Trophoblast cell (in vitro differentiated cells and primary cell): Measurements from ENCODE around the gene TMPRSS3.

Experiments used
- DNase-seq, 2 donors: peaks; one replicate each; pipeline ENCODE4 v3.0.0-alpha.2; 2016
- H2AFZ ChIP-seq: 2 replicates; pipeline ENCODE4 v1.6.1; 2013; ENCODE audit warnings: low read length, moderate library complexity, mild to moderate bottlenecking; ENCODE audit not compliant: insufficient read depth, poor library complexity
- H2AK5ac ChIP-seq: 2 replicates; pipeline ENCODE4 v1.6.1; 2013; ENCODE audit warnings: mild to moderate bottlenecking, low read length
- H2BK120ac ChIP-seq: 2 replicates; pipeline ENCODE4 v1.6.1; 2013; ENCODE audit warnings: low read length, mild to moderate bottlenecking, moderate library complexity; ENCODE audit not compliant: insufficient read depth, poor library complexity
- H2BK12ac ChIP-seq: 2 replicates; pipeline ENCODE4 v1.6.1; 2013; ENCODE audit warnings: mild to moderate bottlenecking, low read length, moderate library complexity
- H2BK5ac ChIP-seq: 2 replicates; pipeline ENCODE4 v1.6.1; 2013; ENCODE audit warnings: low read length, low read depth, moderate library complexity, mild to moderate bottlenecking; ENCODE audit not compliant: poor library complexity
- H3K14ac ChIP-seq: 2 replicates; pipeline ENCODE4 v1.6.1; 2013; ENCODE audit warnings: mild to moderate bottlenecking, low read length
- H3K18ac ChIP-seq: 2 replicates; pipeline ENCODE4 v1.6.1; 2013; ENCODE audit warnings: mild to moderate bottlenecking, low read length
- H3K23ac ChIP-seq: 2 replicates; pipeline ENCODE4 v1.6.1; 2013; ENCODE audit warnings: low read length
- H3K27ac ChIP-seq: 2 replicates; pipeline ENCODE4 v1.5.1; 2013; ENCODE audit warnings: low read depth, mild to moderate bottlenecking, inconsistent platforms, low read length, moderate library complexity
- H3K27me3 ChIP-seq: 2 replicates; pipeline ENCODE4 v1.6.1; 2013; ENCODE audit warnings: inconsistent platforms, mild to moderate bottlenecking, low read length, moderate library complexity; ENCODE audit not compliant: insufficient read depth
- H3K36me3 ChIP-seq, 2 experiments: 1 replicate in 1 of 2; 2 replicates in 1 of 2; pipeline ENCODE4 v1.6.1; 2013; ENCODE audit warnings: low read length in 2 of 2, mild to moderate bottlenecking in 2 of 2, moderate library complexity in 1 of 2; ENCODE audit not compliant: insufficient read depth in 2 of 2, control insufficient read depth in 1 of 2
- H3K4ac ChIP-seq: 2 replicates; pipeline ENCODE4 v1.6.1; 2013; ENCODE audit warnings: low read depth, mild to moderate bottlenecking, low read length, moderate library complexity
- H3K4me1 ChIP-seq, 2 experiments: 1 replicate in 1 of 2; 2 replicates in 1 of 2; pipeline ENCODE4 v1.6.1; 2013; ENCODE audit warnings: low read length in 2 of 2, mild to moderate bottlenecking in 2 of 2, moderate library complexity in 1 of 2; ENCODE audit not compliant: insufficient read depth in 2 of 2, control insufficient read depth in 1 of 2
- H3K4me2 ChIP-seq: 2 replicates; pipeline ENCODE4 v1.6.1; 2013; ENCODE audit warnings: inconsistent platforms, mild to moderate bottlenecking, low read length, moderate library complexity
- H3K4me3 ChIP-seq: 2 replicates; pipeline ENCODE4 v1.5.1; 2013; ENCODE audit warnings: mild to moderate bottlenecking, low read depth, low read length, inconsistent platforms
- H3K79me1 ChIP-seq: one replicate; pipeline ENCODE4 v1.6.1; 2013; ENCODE audit warnings: low read length
- H3K79me2 ChIP-seq: 2 replicates; pipeline ENCODE4 v1.6.1; 2013; ENCODE audit warnings: low read length, mild to moderate bottlenecking; ENCODE audit not compliant: control insufficient read depth, insufficient read depth, poor library complexity
- H3K9ac ChIP-seq: 2 replicates; pipeline ENCODE4 v1.6.1; 2013; ENCODE audit warnings: mild to moderate bottlenecking, low read length
- H3K9me3 ChIP-seq: 2 replicates; pipeline ENCODE4 v1.6.1; 2013; ENCODE audit warnings: low read depth, mild to moderate bottlenecking, control low read depth, inconsistent platforms, low read length; ENCODE audit not compliant: insufficient read depth
- H4K12ac ChIP-seq: 2 replicates; pipeline ENCODE4 v1.6.1; 2013; ENCODE audit warnings: low read depth, mild to moderate bottlenecking, low read length, moderate library complexity
- H4K8ac ChIP-seq: 2 replicates; pipeline ENCODE4 v1.6.1; 2013; ENCODE audit warnings: low read depth, mild to moderate bottlenecking, low read length, moderate library complexity
- H4K91ac ChIP-seq: one replicate; pipeline ENCODE4 v1.6.1; 2013; ENCODE audit warnings: low read depth, mild to moderate bottlenecking, low read length, moderate library complexity
- WGBS: extraction: QIAGEN DNeasy Blood & Tissue Kit; methylation state at CpG from one replicate; pipeline ENCODE4 v1.1.7; 2013; ENCODE audit warnings: missing lambda C conversion rate; ENCODE audit not compliant: insufficient read length, insufficient coverage; ENCODE audit errors: extremely low coverage; 5-methylcytosine and 5-hydroxymethylcytosine counted together

The TMPRSS3 gene

DNA sequence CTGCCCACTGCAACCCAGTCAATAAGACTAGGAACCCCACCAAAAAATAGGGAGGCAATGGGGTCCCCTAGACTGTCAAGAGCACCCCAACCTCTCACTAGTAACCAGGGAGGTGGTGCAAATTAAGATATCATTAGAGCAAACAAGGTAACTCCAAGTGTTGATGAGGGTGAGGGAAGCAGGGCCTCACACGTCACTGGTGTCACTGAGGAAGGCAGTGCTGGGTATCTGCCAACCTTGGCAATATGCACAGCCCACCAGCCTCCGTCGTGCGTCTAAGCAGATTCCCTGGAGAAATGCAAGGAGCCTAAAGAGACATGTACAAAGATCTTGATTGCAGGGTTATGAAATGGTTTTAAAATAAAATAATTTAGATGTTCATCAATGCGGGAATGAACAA lies 11.6 kb upstream of the TMPRSS3 start:
- no CpG with 5 or more reads among the region's 5 CpGs for WGBS
- no peaks in the 10 kb centered on the region for H3K4me1 ChIP-seq
- H3K79me1 ChIP-seq, result no peaks in the 10 kb centered on the region
- no peak overlapping the region for H3K27ac ChIP-seq
- no peak overlapping the region for H2BK5ac ChIP-seq
- no peak overlapping the region for H4K91ac ChIP-seq
- H4K12ac ChIP-seq, result no peak overlapping the region
- H3K23ac ChIP-seq, result no peak overlapping the region
- no peak overlapping the region for H3K4me3 ChIP-seq
- H3K9ac ChIP-seq, result no peak overlapping the region
- DNase-seq, result no peak
- H3K4me2 ChIP-seq, result no peak overlapping the region
- H4K8ac ChIP-seq, result no peak overlapping the region
- no peak overlapping the region for H2AK5ac ChIP-seq
- peaks cover 5% of the 10 kb centered on the region for H3K9me3 ChIP-seq
- no peak overlapping the region for H2BK120ac ChIP-seq
- H3K27me3 ChIP-seq, result no peaks in the 10 kb centered on the region
- no peak overlapping the region for H3K14ac ChIP-seq
- no peak overlapping the region for H3K18ac ChIP-seq
- no peak overlapping the region for H3K4ac ChIP-seq
- H2BK12ac ChIP-seq, result no peak overlapping the region
- H2AFZ ChIP-seq, result no peak overlapping the region
- H3K79me2 ChIP-seq, result no peaks in the 10 kb centered on the region
- H3K36me3 ChIP-seq, result no peaks in the 10 kb centered on the region

DNA sequence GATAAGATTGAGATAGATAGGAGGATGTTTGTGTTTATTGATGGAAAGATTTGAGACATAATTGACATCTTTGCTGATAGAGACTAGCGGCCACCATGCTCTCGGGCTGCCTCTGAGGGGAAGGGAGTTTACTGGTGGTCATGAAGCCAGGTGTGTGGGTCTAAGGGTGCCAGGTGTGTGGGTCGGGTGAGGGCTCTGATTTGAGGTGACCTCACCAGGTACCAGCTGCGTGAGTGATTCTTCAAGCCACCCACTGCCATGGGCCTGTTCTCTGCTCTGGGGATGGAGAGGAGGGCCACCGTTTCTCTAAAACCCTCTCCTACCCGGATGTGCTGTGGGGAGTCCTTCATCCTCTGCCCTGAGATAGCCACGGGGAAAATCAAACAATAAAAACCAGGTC lies 11.0 kb upstream of the TMPRSS3 start:
- H3K4me2 ChIP-seq, result no peak overlapping the region
- DNase-seq, result no peak
- H3K27ac ChIP-seq, result no peak overlapping the region

DNA sequence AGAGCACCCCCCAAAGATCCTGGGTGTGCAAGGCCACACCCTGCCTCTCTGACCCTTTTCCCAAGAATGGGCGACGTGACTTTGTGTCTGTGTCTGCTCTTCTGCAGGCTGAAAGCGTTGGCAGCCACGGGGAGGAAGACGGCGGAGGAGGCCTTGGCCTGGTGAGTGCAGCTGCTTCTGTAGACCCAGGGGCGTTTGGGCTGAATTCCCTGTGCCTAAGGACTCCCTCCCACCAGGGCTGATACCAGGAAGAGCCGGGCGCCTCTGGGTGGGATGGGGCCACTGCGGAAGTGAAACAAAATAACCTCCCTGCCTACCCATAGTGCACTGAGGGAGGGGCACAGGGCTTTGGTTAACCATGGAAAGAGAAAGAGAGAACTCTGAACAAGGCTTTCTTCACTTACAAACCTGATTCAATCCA lies 10.4 kb upstream of the TMPRSS3 start:
- H3K36me3 ChIP-seq, result no peaks in the 10 kb centered on the region
- no peaks in the 10 kb centered on the region for H3K27me3 ChIP-seq
- H3K9ac ChIP-seq, result no peak overlapping the region
- no peak overlapping the region for H3K27ac ChIP-seq
- no peak overlapping the region for H2AFZ ChIP-seq
- H3K23ac ChIP-seq, result no peak overlapping the region
- H2BK120ac ChIP-seq, result no peak overlapping the region
- H3K4me1 ChIP-seq, result no peaks in the 10 kb centered on the region
- H2BK5ac ChIP-seq, result no peak overlapping the region
- no peak overlapping the region for H2AK5ac ChIP-seq
- no peaks in the 10 kb centered on the region for H3K79me2 ChIP-seq
- H3K4ac ChIP-seq, result no peak overlapping the region
- H3K4me2 ChIP-seq, result no peak overlapping the region
- no peak for DNase-seq
- H3K4me3 ChIP-seq, result no peak overlapping the region
- H3K9me3 ChIP-seq, result peaks cover 5% of the 10 kb centered on the region
- no peak overlapping the region for H4K12ac ChIP-seq
- H3K18ac ChIP-seq, result no peak overlapping the region
- H2BK12ac ChIP-seq, result no peak overlapping the region
- no peak overlapping the region for H4K8ac ChIP-seq
- no peak overlapping the region for H3K14ac ChIP-seq
- WGBS, result no CpG with 5 or more reads among the region's 10 CpGs
- no peak overlapping the region for H4K91ac ChIP-seq
- H3K79me1 ChIP-seq, result no peaks in the 10 kb centered on the region

More for the DNA sequence above, 11.0 kb upstream of the TMPRSS3 start:
- Histone ChIP-seq H3K18ac (no peak overlapping the region), H3K4me1 (no peaks in the 10 kb centered on the region), H2BK120ac (no peak overlapping the region), H3K79me1 (no peaks in the 10 kb centered on the region), H2BK5ac (no peak overlapping the region), H2AK5ac (no peak overlapping the region), H3K36me3 (no peaks in the 10 kb centered on the region), H3K27me3 (no peaks in the 10 kb centered on the region), H4K12ac (no peak overlapping the region), H3K4ac (no peak overlapping the region), H3K79me2 (no peaks in the 10 kb centered on the region), H3K9ac (no peak overlapping the region), H2AFZ (no peak overlapping the region), H3K4me3 (no peak overlapping the region), H4K8ac (no peak overlapping the region), H3K23ac (no peak overlapping the region), H3K14ac (no peak overlapping the region), H3K9me3 (peaks cover 5% of the 10 kb centered on the region), H4K91ac (no peak overlapping the region), H2BK12ac (no peak overlapping the region)
- WGBS, result no CpG with 5 or more reads among the region's 7 CpGs

DNA sequence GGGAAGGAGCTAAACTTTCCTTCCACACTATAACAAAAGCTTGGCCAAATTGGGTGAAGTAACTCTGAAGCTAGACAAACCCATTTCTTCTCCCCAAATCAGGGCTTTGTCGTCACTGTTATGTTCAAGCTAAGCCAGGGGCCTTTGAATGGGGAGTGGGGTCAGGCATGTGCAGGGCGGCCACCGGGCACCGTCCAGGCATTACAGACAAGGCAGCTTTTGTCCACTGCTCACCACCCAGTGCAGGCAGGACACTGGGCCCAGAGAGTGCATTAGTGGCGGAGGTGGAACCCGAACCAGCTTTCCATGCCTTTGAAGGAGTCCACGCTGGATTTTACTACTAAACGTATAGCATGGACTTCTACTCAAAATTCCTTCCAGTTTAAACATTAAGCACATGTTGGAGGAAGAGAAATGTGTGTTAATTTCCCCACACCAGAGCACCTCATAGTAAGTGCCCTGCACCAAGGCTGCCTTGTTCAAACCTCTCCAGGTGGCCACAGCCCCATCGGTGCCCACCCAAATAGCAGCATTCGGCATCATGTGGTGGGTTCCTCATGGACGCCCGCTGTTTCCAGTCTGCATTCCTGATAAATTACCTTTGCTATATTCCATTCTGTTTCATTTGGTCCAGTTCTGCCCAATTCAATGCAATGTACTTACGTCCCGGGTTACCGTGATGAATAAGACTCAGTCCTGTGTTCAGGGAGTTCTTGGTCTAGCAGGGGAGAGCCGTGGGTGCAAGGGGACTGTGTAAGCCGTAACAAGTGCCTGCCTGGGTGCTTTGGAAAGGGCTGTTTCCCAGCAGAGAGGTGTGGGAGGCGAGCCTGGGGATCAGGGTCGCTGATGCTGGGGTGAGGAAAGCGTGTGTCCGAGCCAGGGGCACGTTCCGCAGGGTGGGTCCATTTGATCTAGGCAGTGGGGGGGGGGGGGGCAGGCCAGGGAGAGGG lies 9.5 kb upstream of the TMPRSS3 start:
- Histone ChIP-seq H2BK120ac (no peak overlapping the region), H4K12ac (no peak overlapping the region), H3K4me2 (no peak overlapping the region), H3K23ac (no peak overlapping the region), H3K9ac (no peak overlapping the region), H2AK5ac (no peak overlapping the region), H3K9me3 (peaks cover 3% of the 10 kb centered on the region), H2BK5ac (no peak overlapping the region), H2BK12ac (no peak overlapping the region), H3K79me1 (no peaks in the 10 kb centered on the region), H3K18ac (no peak overlapping the region), H4K91ac (no peak overlapping the region), H4K8ac (no peak overlapping the region), H3K36me3 (no peaks in the 10 kb centered on the region), H3K14ac (no peak overlapping the region), H3K79me2 (no peaks in the 10 kb centered on the region), H2AFZ (no peak overlapping the region), H3K27me3 (no peaks in the 10 kb centered on the region), H3K4ac (no peak overlapping the region), H3K4me3 (no peak overlapping the region), H3K27ac (no peak overlapping the region), H3K4me1 (no peaks in the 10 kb centered on the region)
- WGBS, result no CpG with 5 or more reads among the region's 23 CpGs
- no peak for DNase-seq
